Stimulated activated CD8-positive, alpha-beta memory T cell treated with anti-CD3 and anti-CD28 coated beads, Interleukin-12 subunit alpha, Interleukin-12 subunit beta, amount 100 ng/mL, for 1 hour (primary cell): ENCODE data around the gene MYD88.

Experiments used
- DNase-seq: peaks from one replicate; pipeline ENCODE4 v3.0.0-alpha.2; 2020; ENCODE audit warnings: low read depth

The MYD88 gene

GRCh38 chr3:38165722-38166387, 27.4 kb downstream of the MYD88 start:
- no peak for DNase-seq

GRCh38 chr3:38167591-38167990, 29.1 kb downstream of the MYD88 start:
- no peak for DNase-seq

GRCh38 chr3:38168151-38169026, 29.9 kb downstream of the MYD88 start:
- no peak for DNase-seq

DNA sequence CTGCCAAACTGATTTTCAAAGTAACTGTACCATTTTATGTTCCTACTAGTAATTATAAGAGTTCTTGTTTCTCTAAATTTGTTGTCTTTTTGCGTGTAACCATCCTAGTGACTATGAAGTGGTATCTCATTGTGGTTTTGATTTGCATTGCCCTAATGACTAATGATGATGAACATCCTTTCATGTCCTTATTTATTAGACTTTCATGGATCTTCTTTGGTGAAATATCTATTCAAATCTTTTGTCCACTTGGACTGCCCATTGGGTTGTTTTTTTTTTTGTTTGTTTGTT, 30.5 kb downstream of the MYD88 start:
- DNase-seq = no peak

DNA sequence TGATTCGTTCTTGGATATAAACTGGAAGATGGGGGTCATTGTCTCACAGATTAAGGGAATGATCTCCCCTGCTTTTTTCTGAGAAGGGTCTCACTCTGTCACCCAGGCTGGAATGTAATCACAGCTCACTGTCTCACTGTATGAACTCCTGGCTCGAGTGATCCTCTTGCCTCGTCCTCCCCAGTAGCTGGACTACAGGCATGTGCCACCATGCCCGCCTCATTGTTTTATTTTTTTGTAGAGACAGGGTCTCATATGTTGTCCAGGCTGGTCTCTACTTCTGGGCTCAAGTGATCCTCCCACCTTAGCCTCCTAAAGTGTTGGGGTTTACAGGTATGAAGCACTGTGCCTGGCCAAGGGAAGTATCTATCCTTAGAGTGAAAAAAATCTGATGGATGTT, 32.3 kb downstream of the MYD88 start:
- DNase-seq = no peak

- DNase-seq = no peak
These were observed 33.2 kb downstream of the MYD88 start for GRCh38 chr3:38171622-38172021.

DNA sequence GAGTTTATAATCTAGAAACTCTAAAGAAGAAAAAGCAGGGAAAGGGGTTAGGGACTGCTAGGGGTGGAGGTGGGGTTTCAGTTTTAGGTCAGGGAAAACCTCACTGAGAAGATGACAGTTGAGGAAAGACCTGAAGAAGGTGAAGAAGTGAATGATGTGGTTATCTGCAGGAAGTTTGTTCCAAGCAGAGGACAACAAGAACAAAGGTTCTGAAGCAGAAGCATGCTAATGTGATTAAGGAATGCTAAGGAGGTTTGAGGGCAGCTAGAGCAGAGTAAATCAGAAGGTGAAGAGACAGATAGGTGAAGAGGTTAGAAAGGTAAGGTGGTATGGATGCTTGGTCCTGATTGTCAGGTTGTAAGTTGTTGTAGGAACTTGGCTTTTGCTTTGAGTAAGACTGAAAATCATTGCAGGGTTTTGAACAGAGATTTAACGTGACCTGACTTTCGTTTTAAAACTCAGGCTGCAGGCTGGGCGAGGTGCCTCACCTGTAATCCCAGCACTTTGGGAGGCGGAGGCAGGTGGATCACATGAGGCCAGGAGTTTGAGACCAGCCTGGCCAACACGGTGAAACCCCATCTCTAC, 35.5 kb downstream of the MYD88 start:
- no peak for DNase-seq

DNA sequence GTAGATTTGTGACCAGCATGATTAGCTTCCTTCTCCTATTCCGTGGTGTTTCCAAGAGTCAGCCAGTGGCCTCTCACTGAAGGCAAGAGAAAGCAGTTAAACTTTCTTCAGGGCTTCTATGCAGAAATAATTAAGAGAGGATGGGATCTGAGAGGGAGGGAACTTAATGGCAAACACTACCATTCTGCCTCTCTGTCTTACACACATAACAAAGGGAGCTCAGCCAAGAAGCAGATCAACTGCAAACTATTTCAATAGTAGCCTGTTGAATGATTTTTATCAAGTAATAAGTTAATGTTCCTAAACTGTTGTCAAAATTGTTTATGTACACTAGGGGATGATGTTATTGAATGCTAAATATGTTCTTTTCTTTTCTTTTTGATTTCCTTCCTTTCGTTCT, 38.7 kb downstream of the MYD88 start:
- no peak for DNase-seq

DNA sequence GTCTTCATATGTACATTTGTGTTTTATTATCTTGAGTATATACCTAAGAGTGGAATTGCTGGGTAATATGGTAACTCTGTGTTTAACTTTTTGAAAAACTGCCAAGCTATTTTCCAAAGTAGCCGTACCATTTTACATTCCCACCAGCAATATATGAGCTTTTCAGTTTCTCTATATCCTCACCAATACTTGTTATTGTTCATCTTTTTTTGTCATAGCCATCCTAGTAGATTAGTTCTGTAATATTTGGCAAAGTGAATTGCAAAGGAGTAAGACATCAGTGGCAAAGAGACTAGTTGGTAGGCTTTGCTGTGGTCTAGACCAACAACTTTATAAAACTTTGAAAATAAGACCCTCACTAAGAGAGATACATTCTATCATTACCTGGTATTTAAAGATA, 48.3 kb downstream of the MYD88 start:
- no peak for DNase-seq

GRCh38 chr3:38190481-38190881, 52.0 kb downstream of the MYD88 start:
- DNase-seq = no peak
